Muscle layer of duodenum (tissue), 2 donors: ENCODE data around the gene HIVEP2.

Experiments
- H3K27ac ChIP-seq: one replicate; pipeline ENCODE4 v1.7.0; 2013; ENCODE audit warnings: mild to moderate bottlenecking, low read length
- H3K27me3 ChIP-seq: one replicate; pipeline ENCODE4 v1.7.0; 2013; ENCODE audit warnings: low read depth, mild to moderate bottlenecking, control low read depth, low read length
- H3K36me3 ChIP-seq, 2 donors: one replicate each; pipeline ENCODE4 v1.7.0; 2013; ENCODE audit warnings: low read length in 2 of 2, control low read depth in 1 of 2, mild to moderate bottlenecking in 1 of 2; ENCODE audit not compliant: insufficient read depth in 2 of 2, control insufficient read depth in 1 of 2
- H3K4me1 ChIP-seq, 2 donors: one replicate each; pipeline ENCODE4 v1.7.0; 2013; ENCODE audit warnings: low read length in 2 of 2, mild to moderate bottlenecking in 2 of 2, control low read depth in 1 of 2, moderate library complexity in 1 of 2; ENCODE audit not compliant: insufficient read depth in 2 of 2, control insufficient read depth in 1 of 2
- H3K4me3 ChIP-seq, 2 donors: one replicate each; pipeline ENCODE4 v1.7.0; 2013; ENCODE audit warnings: low read length in 2 of 2, low read depth in 1 of 2, mild to moderate bottlenecking in 1 of 2
- H3K9me3 ChIP-seq, 2 donors: one replicate each; pipeline ENCODE4 v1.7.0; 2013; ENCODE audit warnings: low read length in 2 of 2, control low read depth in 1 of 2, mild to moderate bottlenecking in 1 of 2; ENCODE audit not compliant: control insufficient read depth in 1 of 2
- donor health status: healthy.

HIVEP2 gene

DNA sequence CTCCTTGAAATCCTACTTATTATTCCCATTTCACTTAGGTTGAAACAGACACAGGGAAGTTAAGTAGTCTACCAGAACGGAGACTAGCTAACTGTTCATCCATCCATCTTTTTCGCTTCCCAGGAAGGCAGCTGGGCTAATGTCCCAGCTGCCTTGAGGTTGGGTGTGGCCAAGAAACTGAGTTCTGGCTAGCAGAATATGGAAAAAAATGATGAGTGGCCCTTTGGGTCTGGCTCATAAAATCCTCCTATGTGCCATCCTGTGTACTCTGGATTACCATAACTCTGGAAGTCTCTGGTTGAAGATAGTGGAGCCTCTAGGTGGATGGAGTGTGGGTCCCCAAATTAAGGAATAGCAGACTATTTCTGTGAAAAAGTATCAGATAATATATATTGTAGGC is 206.2 kb downstream of the HIVEP2 start:
- no peaks in the 10 kb centered on the region for H3K36me3 ChIP-seq
- no peaks in the 10 kb centered on the region for H3K27me3 ChIP-seq
- no peaks in the 10 kb centered on the region for H3K4me1 ChIP-seq
- no peaks in the 10 kb centered on the region for H3K9me3 ChIP-seq
- H3K27ac ChIP-seq: no peak overlapping the region
- no peak overlapping the region for H3K4me3 ChIP-seq

DNA sequence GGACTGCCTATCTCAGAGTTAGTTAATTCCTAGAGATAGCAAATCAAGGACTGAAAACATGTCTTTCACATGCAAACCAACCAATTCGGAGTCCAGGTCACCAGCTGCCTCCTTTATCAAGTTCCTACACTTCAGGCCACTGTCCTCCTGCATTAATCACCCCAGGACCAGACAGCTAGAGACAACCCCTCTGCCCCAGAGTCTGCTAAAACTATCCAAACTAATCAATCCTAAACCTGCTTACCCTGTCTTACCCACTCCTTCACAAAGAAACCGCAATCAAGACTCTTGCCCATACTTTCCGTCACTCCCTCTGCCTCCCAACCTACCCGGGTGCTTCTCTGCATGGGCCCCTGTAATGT is 207.0 kb downstream of the HIVEP2 start:
- Histone ChIP-seq H3K4me3 (no peak overlapping the region), H3K27me3 (no peaks in the 10 kb centered on the region), H3K27ac (no peak overlapping the region), H3K4me1 (no peaks in the 10 kb centered on the region), H3K9me3 (no peaks in the 10 kb centered on the region), H3K36me3 (no peaks in the 10 kb centered on the region)

DNA sequence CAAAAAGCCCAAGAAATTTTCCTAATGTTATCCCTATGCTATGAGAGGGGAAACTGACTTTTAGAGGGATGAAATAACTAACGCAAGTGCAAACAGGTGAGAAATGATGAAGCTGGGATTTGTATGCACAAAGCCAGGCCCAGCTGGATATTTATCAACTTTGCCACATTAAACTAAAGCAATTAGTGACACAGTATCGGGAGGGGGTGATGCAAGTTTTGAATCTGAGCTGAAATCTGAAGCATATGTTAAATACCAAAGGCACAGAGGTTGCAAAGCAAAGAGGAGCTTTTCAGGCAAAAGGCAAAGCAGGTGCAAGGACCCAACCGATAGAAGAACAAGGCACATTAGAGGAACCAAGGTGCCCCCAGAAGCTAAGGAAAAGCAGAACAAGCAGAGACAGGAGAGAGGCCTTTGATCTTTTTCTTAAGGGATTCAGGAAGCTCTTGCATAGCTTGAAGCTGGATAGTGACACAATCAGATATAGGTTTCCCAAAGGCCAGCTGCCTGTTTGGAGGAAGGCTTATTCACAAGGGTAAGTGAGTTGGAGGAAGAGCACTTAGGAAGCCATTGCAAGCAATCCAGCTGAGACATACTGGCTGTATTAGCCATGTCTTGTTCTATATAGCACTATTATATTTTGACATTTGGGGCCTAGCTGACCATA is 207.5 kb downstream of the HIVEP2 start:
- Histone ChIP-seq H3K36me3 (no peaks in the 10 kb centered on the region), H3K4me3 (no peak overlapping the region), H3K27ac (no peak overlapping the region), H3K9me3 (no peaks in the 10 kb centered on the region), H3K27me3 (no peaks in the 10 kb centered on the region), H3K4me1 (no peaks in the 10 kb centered on the region)

DNA sequence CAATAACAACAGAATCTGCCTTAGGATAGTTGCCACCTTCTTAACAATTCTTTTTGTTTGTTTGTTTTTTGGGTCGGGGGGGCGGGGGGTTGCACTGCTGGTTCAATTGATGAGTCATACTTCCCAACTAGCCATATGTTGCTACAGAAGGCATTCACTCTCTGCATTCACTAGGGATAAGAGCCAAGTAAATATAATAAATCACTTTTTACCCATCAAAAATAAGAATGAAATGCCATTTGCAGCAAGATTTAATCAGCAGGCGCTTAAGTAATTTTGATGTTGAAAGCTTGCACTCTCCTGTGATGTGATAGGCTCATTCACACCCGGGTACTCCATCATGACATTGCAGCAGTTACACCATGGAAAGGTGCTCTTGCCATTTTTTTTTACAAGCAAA is 209.8 kb downstream of the HIVEP2 start:
- Histone ChIP-seq H3K9me3 (no peaks in the 10 kb centered on the region), H3K36me3 (no peaks in the 10 kb centered on the region), H3K27ac (no peak overlapping the region), H3K4me3 (no peak overlapping the region), H3K27me3 (no peaks in the 10 kb centered on the region), H3K4me1 (no peaks in the 10 kb centered on the region)

DNA sequence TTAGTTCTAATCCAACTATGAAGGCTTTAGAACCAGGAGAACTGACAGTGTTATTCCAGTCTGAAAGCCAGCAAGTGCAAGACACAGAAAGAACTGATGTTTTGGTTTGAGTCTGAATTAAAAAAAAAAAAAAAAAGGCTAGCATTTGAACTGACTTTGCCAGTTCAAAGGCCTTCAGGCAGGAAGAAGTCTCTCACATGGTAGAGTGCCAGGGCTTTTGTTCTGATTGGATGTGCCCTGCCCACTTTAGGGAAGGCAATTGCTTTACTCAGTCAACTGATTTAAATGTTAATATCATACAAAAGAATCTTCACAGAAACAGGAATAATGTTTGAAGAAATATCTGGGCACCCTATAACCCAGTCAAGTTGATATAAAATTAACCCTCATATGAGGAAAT is 212.2 kb downstream of the HIVEP2 start:
- no peaks in the 10 kb centered on the region for H3K4me1 ChIP-seq
- H3K9me3 ChIP-seq: no peaks in the 10 kb centered on the region
- H3K27me3 ChIP-seq: no peaks in the 10 kb centered on the region
- H3K4me3 ChIP-seq: no peak overlapping the region
- H3K27ac ChIP-seq: no peak overlapping the region
- H3K36me3 ChIP-seq: no peaks in the 10 kb centered on the region

DNA sequence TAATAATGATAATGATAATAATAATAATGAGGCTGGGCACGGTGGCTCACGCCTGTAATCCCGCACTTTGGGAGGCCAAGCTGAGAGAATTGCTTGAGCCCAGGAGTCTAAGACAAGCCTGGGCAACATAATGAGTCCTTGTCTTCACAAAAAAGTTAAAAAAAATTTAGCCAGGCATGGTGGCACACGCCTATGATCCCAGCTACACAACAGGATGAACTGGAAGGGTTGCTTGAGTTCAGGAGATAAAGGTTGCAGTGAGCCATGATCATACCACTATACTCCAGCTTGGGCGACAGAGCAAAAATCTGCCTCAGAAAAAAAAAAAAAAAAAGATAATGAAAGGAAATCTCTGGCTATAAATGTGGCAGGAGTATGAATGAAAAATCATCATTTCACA is 213.4 kb downstream of the HIVEP2 start:
- Histone ChIP-seq H3K27ac (no peak overlapping the region), H3K4me1 (no peaks in the 10 kb centered on the region), H3K9me3 (no peaks in the 10 kb centered on the region), H3K36me3 (no peaks in the 10 kb centered on the region), H3K27me3 (no peaks in the 10 kb centered on the region), H3K4me3 (no peak overlapping the region)

DNA sequence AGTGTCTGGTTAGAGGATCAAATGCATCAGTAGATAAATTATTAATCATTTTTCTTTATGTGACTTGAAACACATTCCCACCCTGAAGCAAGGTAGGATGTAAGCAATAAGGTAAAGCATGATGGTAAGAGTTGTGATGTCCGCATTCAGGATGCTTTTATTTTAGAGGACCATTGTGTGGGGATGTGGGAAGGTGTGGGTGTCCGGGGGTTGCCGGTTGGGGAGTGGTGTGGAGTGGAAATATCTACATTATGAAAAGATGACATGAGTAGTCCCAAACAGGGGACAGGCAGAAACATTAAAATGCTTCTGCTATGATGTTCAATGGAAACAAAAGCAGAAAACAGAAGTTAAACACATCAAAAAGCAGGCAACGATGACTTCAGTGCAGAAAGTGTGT is 215.4 kb downstream of the HIVEP2 start:
- no peaks in the 10 kb centered on the region for H3K36me3 ChIP-seq
- H3K4me1 ChIP-seq: no peaks in the 10 kb centered on the region
- no peaks in the 10 kb centered on the region for H3K9me3 ChIP-seq
- no peaks in the 10 kb centered on the region for H3K27me3 ChIP-seq
- no peak overlapping the region for H3K27ac ChIP-seq
- no peak overlapping the region for H3K4me3 ChIP-seq

DNA sequence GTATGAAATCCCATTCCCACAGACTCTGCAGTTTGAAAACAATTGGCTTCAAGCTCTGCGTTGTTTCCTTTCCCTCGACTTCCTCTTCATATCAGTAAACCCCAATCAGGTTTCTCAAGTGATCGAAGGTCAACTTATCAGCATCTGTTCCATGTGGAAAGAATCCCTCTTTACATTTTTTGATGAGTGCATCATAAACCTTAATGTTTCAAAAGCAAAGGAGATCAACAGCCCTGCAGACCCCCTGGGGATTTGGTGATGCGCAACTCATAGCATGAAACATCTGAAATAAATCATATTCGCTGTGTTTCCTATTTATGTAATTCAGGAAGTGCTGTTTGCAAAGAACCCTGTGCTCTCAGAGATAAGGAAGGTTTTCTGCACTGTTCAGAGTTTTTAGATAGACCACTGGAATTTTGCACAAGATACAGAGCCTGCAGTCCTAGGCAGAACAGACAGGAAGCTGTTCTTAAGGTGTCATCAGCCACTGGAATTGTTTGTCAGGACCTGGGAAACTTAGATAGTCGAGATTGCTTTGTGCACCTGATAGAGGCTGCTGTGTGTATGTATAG is 216.0 kb downstream of the HIVEP2 start:
- Histone ChIP-seq H3K4me1 (no peaks in the 10 kb centered on the region), H3K36me3 (no peaks in the 10 kb centered on the region), H3K27me3 (no peaks in the 10 kb centered on the region), H3K4me3 (no peak overlapping the region), H3K9me3 (no peaks in the 10 kb centered on the region), H3K27ac (no peak overlapping the region)

DNA sequence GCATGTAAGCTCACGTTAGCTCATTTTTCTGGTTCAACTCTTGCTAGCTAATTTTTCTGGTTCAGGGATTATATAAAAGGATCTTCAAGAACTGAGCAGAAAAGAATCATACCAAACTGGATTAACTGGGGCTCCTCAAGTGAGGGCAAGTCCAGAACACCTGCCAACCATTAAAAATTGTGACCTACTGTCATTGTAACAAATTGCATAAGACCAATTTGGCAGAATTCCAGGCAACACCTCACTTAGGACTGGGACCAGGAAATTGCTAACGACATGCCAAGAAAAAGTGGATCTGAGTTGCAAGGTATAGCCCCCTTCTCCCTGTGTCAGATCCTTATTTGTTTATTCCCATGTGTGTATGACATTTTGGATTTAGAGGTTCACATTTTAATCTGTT is 216.6 kb downstream of the HIVEP2 start:
- no peak overlapping the region for H3K4me3 ChIP-seq

DNA sequence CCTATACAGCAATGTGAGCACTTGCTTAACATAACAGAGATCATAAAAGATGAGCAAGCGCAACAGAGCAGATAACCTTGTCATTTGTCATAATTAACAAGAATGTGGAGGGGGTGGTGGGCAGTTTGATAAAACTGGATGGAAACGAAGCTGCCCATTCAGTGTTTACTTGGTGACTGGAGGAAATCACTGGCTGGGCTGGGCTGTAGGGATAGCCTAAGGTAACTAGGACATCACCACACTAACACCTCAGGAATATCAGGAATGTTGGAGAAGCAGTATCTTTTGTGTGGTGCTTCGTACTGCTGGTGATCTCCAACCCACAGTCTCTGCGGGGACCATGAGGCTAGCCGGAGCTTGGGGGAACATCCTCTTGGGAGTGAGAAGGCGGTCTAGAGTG is 218.4 kb downstream of the HIVEP2 start:
- Histone ChIP-seq H3K27me3 (no peaks in the 10 kb centered on the region), H3K27ac (no peak overlapping the region), H3K4me3 (no peak overlapping the region), H3K4me1 (no peaks in the 10 kb centered on the region), H3K9me3 (no peaks in the 10 kb centered on the region), H3K36me3 (no peaks in the 10 kb centered on the region)

More for the DNA sequence above, 216.6 kb downstream of the HIVEP2 start:
- H3K4me1 ChIP-seq: no peaks in the 10 kb centered on the region
- no peak overlapping the region for H3K27ac ChIP-seq
- no peaks in the 10 kb centered on the region for H3K36me3 ChIP-seq
- H3K27me3 ChIP-seq: no peaks in the 10 kb centered on the region
- no peaks in the 10 kb centered on the region for H3K9me3 ChIP-seq

DNA sequence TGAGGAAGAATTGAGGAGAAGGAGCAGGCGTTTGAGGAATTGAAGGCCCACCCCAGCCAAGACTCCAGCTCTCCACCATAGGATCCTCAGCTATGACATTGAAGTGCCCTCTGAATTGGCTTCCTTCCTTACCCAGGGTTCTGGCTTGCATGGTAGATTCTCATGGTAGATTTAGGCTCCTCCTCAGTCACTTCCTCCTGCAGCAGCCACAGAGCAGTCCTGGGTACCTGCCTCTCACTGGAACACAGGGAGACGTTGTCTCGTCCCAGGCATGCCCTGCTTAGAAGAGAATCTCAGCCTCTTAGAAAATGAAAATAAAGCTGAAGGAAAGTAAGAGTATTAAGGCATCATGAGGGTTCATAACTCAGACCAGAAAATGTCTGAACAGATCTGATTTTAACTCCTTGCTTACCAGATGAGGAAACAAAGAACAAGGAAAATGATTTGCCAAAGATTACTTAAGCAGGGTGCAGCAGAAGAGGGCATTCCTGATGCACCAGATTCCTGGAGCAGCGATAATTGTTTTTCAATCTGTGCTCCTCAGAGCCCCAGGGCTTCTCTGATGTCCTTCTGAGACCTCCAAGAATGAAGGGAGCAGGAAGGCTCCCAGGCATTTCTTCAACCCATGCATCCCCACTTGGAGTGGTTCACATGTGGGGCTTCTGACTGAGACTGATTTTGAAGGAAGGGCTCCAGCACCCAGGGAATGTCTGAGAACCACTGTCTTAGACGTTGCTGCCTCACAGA is 219.8 kb downstream of the HIVEP2 start:
- Histone ChIP-seq H3K27me3 (no peaks in the 10 kb centered on the region), H3K4me3 (no peak overlapping the region), H3K9me3 (no peaks in the 10 kb centered on the region), H3K27ac (no peak overlapping the region), H3K4me1 (no peaks in the 10 kb centered on the region), H3K36me3 (no peaks in the 10 kb centered on the region)
